Endothelial cell of umbilical vein (primary cell): Measurements from ENCODE around the gene DOCK4. TPM values are rescaled to one million over a fixed set of nuclear protein-coding genes. Genes with fewer than 3 reads are reported as not detected.
A peak's percentile ranks its signal among the peaks of the same experiment; 100 is the strongest.

Source experiments
- BruUV-seq: library from RNA; stranded (reverse); fragments of 400-500 nt; replicated peaks from 2 replicates; lab custom pipeline; 2021; lab: Mats Ljungman, UMichigan
- CTCF ChIA-PET: fragments of 300-600, 350-600 bp; sonication (Branson Sonifier 250); formaldehyde crosslinking; loops from one replicate; lab custom pipeline; 2021; ENCODE audit warnings: antibody characterized with exemption, inconsistent platforms; lab: Charles Lee
- POLR2A ChIA-PET: fragments of 300-600, 350-600 bp; sonication (Branson Sonifier 250); formaldehyde crosslinking; loops from one replicate; lab custom pipeline; 2021; ENCODE audit warnings: antibody characterized with exemption, inconsistent platforms; lab: Charles Lee
- DNase-seq: peaks from one replicate; pipeline ENCODE4 v3.0.0-alpha.2; 2011; ENCODE audit warnings: low read depth, low spot score
- FAIRE-seq: peaks from 2 replicates; lab custom pipeline; 2011; peaks lifted over from hg19 to GRCh38; lab: Jason Lieb, UNC
- H2AFZ ChIP-seq: 2 replicates; pipeline ENCODE4 v1.6.0; 2012; ENCODE audit warnings: low read depth, low read length, control low read depth, inconsistent platforms
- H3K27ac ChIP-seq: 2 replicates; pipeline ENCODE4 v1.5.1; 2011; ENCODE audit warnings: low read depth, mild to moderate bottlenecking, control low read depth, low read length, moderate library complexity; ENCODE audit not compliant: insufficient read depth
- H3K27me3 ChIP-seq, 2 experiments: 2 replicates each; pipeline versions ENCODE4 v1.6.0 to v1.6.1; 2011; ENCODE audit warnings: low read length in 2 of 2, mixed read lengths in 1 of 2; ENCODE audit not compliant: control insufficient read depth in 2 of 2, insufficient read depth in 2 of 2
- H3K36me3 ChIP-seq, 2 experiments: 2 replicates in 1 of 2; 3 replicates in 1 of 2; pipeline ENCODE4 v1.5.1; 2011; ENCODE audit warnings: low read length in 2 of 2, mild to moderate bottlenecking in 1 of 2, moderate library complexity in 1 of 2; ENCODE audit not compliant: control insufficient read depth in 2 of 2, insufficient read depth in 2 of 2; ENCODE audit errors: extremely low read depth in 1 of 2
- H3K4me1 ChIP-seq: 3 replicates; pipeline ENCODE4 v1.5.1; 2011; ENCODE audit warnings: mild to moderate bottlenecking, low read length; ENCODE audit not compliant: control insufficient read depth, insufficient read depth; ENCODE audit errors: extremely low read depth
- H3K4me2 ChIP-seq: 2 replicates; pipeline ENCODE4 v1.6.1; 2011; ENCODE audit warnings: low read length, control low read depth, mixed read lengths; ENCODE audit not compliant: insufficient read depth
- H3K4me3 ChIP-seq, 3 experiments: fragments of 200-600 bp in 1 of 3; sonication (generic), shearing (Covaris generic) in 1 of 3; replicated peaks in 1 of 3; 2 replicates each; pipeline ENCODE4 v1.5.1; 2011 to 2016; ENCODE audit warnings: control low read depth in 3 of 3, low read length in 3 of 3, mild to moderate bottlenecking in 2 of 3, inconsistent platforms in 1 of 3, low read depth in 1 of 3, moderate library complexity in 1 of 3; ENCODE audit not compliant: insufficient read depth in 1 of 3
- H3K79me2 ChIP-seq: 2 replicates; pipeline ENCODE4 v1.6.0; 2012; ENCODE audit warnings: low read length, inconsistent platforms; ENCODE audit not compliant: control insufficient read depth, insufficient read depth
- H3K9ac ChIP-seq: replicated peaks from 2 replicates; pipeline ENCODE3; 2011; ENCODE audit warnings: low read length, control low read depth; ENCODE audit not compliant: insufficient read depth; ENCODE audit errors: extremely low read depth
- H3K9me1 ChIP-seq: replicated peaks from 3 replicates; pipeline ENCODE4 v1.6.0; 2011; ENCODE audit warnings: mild to moderate bottlenecking, low read length; ENCODE audit not compliant: control insufficient read depth, insufficient read depth; ENCODE audit errors: extremely low read depth
- H3K9me3 ChIP-seq: replicated peaks from 2 replicates; pipeline ENCODE4 v1.5.1; 2012; ENCODE audit warnings: low read length, inconsistent platforms; ENCODE audit not compliant: control insufficient read depth, insufficient read depth
- H4K20me1 ChIP-seq: replicated peaks from 2 replicates; pipeline ENCODE3; 2011; ENCODE audit warnings: mild to moderate bottlenecking, low read length; ENCODE audit not compliant: control insufficient read depth, insufficient read depth; ENCODE audit errors: extremely low read depth
- CTCF ChIP-seq, 2 donors: IDR thresholded peaks; 1 replicate in 1 of 2; 2 replicates in 1 of 2; pipeline ENCODE4 v1.5.1; 2011; ENCODE audit warnings: low read length in 2 of 2, mild to moderate bottlenecking in 2 of 2, moderate library complexity in 2 of 2, control low read depth in 1 of 2, inconsistent platforms in 1 of 2, low read depth in 1 of 2; ENCODE audit not compliant: insufficient read depth in 1 of 2; ENCODE audit errors: extremely low read depth in 1 of 2
- EZH2 ChIP-seq: IDR thresholded peaks from 2 replicates; pipeline ENCODE4 v1.6.1; 2012; ENCODE audit warnings: borderline replicate concordance, low read depth, mild to moderate bottlenecking, moderate library complexity, low read length, inconsistent platforms; ENCODE audit not compliant: severe bottlenecking
- FOS ChIP-seq: IDR thresholded peaks from 2 replicates; pipeline ENCODE4 v1.6.1; 2011; ENCODE audit warnings: mild to moderate bottlenecking, low read length, moderate library complexity, borderline replicate concordance; ENCODE audit not compliant: insufficient read depth
- GATA2 ChIP-seq: IDR thresholded peaks from 2 replicates; pipeline ENCODE4 v1.7.0; 2011; ENCODE audit warnings: low read depth, mild to moderate bottlenecking, moderate library complexity, mixed read lengths, low read length; ENCODE audit not compliant: insufficient read length, insufficient read depth
- JUN ChIP-seq: IDR thresholded peaks from 2 replicates; pipeline ENCODE4 v1.6.1; 2011; ENCODE audit warnings: borderline replicate concordance, low read depth; ENCODE audit not compliant: insufficient read length, insufficient read depth
- MAX ChIP-seq: IDR thresholded peaks from 2 replicates; pipeline ENCODE4 v1.6.1; 2011; ENCODE audit not compliant: insufficient read depth, insufficient read length
- MYC ChIP-seq: IDR thresholded peaks from one replicate; pipeline ENCODE4 v1.6.1; 2011; ENCODE audit warnings: mild to moderate bottlenecking, low read depth, low read length
- POLR2A ChIP-seq: IDR thresholded peaks from 2 replicates; pipeline ENCODE4 v1.6.1; 2012; ENCODE audit warnings: low read depth, mild to moderate bottlenecking, control low read depth, low read length
- POLR2AphosphoS5 ChIP-seq: IDR thresholded peaks from 2 replicates; pipeline ENCODE4 v1.6.1; 2012; ENCODE audit warnings: low read depth, mild to moderate bottlenecking, control low read depth, low read length, moderate library complexity; ENCODE audit not compliant: insufficient read depth
- dilution Hi-C: fragments of 300-500 bp; cut with MboI; formaldehyde crosslinking; loops from one replicate; pipeline ENCODE4 v1.15.0; 2019; ENCODE audit warnings: low sequenced_read_pairs; ENCODE audit not compliant: extremely low pct_ligation_motif_present
- intact Hi-C: fragments of 100-400 bp; cut with micrococcal nuclease; formaldehyde crosslinking; loops from one replicate; pipeline ENCODE4 v1.10.0; 2022
- polyA plus RNA-seq, 4 experiments: library from polyadenylated mRNA; depleted of rRNA in 3 of 4; stranded (reverse) in 3 of 4; unstranded in 1 of 4; fragments of >200 nt; gene quantifications; 2 replicates each; pipeline versions ENCODE4 v1.2.1 to v1.2.3, GENCODE V29; 2011 to 2012; ENCODE audit warnings: missing spikeins in 1 of 4
- total RNA-seq: library from RNA; stranded (reverse); gene quantifications from 2 replicates; pipeline ENCODE4 v1.2.3, GENCODE V29; 2021

The DOCK4 gene
- total and polyA plus RNA-seq, 2 donors (not counting 3 experiments of a cell fraction or from before 2014, with no cell fraction given): 47.4 to 164 TPM

- CTCF ChIA-PET: interaction anchor here (1.9 to 3.5 kb wide), 3 partner anchors 8 to 29 kb away, joined by 5 to 12 read pairs (median 12); no protein-coding TSS in a partner anchor
- FAIRE-seq: no peak
Observed at GRCh38 chr7:112133328-112133727, 72.9 kb downstream of the DOCK4 start.

More at GRCh38 chr7:112133328-112133727, 72.9 kb downstream of the DOCK4 start:
- no peaks in the 10 kb centered on the region for H3K9me3 ChIP-seq
- H2AFZ ChIP-seq: no peak overlapping the region
- intact Hi-C loops: no loop called here
- no peaks in the 10 kb centered on the region for H3K27me3 ChIP-seq
- H3K36me3 ChIP-seq: no peaks in the 10 kb centered on the region
- no TSS peak for BruUV-seq
- no peak overlapping the region for H3K9ac ChIP-seq
- H3K4me3 ChIP-seq: no peak overlapping the region
- peaks cover 44% of the 10 kb centered on the region for H3K4me1 ChIP-seq
- POLR2A ChIA-PET: no interaction called here
- H3K27ac ChIP-seq: peak overlapping the region; percentile 91
- peaks cover 5% of the 10 kb centered on the region for H4K20me1 ChIP-seq
- H3K79me2 ChIP-seq: peaks cover 97% of the 10 kb centered on the region
- dilution Hi-C loops: no loop called here
- no peaks in the 10 kb centered on the region for H3K9me1 ChIP-seq
- no peak for DNase-seq
- TF ChIP-seq MAX (no peak), MYC (no peak), GATA2 (no peak), POLR2AphosphoS5 (no peak), JUN (no peak), POLR2A (no peak), EZH2 (no peak), FOS (no peak), CTCF (IDR thresholded peaks at IDR 0.05; ENCODE audit: extremely low read depth in 1 of 2, insufficient read depth in 1 of 2, low read depth in 1 of 2, low read length in 2 of 2) (no peak)
- peak overlapping the region; percentile 17 for H3K4me2 ChIP-seq
